ENCODE results near the gene HDAC9.

Gene HDAC9

DNA sequence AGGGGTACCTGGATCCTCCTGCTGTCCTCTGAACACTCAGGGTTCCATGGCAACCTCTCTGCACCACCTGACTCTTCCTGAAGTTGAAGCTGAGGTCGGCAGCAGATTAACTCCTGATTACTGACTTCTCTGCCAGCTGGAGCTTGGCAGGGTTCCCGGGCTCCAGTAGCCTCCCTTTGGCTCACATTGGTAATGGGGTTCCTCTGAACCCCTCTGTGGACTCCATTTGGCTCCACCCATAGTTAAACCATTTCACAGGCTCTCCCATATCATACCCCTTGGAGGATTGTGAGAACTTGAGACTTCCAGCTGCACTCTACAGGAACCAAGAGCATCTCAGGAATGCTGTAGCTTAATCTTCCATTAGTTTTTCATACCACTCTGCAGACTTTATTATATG, 292.5 kb downstream of the HDAC9 start:
- no peak for DNase-seq (ENCODE audit: low spot score)

DNA sequence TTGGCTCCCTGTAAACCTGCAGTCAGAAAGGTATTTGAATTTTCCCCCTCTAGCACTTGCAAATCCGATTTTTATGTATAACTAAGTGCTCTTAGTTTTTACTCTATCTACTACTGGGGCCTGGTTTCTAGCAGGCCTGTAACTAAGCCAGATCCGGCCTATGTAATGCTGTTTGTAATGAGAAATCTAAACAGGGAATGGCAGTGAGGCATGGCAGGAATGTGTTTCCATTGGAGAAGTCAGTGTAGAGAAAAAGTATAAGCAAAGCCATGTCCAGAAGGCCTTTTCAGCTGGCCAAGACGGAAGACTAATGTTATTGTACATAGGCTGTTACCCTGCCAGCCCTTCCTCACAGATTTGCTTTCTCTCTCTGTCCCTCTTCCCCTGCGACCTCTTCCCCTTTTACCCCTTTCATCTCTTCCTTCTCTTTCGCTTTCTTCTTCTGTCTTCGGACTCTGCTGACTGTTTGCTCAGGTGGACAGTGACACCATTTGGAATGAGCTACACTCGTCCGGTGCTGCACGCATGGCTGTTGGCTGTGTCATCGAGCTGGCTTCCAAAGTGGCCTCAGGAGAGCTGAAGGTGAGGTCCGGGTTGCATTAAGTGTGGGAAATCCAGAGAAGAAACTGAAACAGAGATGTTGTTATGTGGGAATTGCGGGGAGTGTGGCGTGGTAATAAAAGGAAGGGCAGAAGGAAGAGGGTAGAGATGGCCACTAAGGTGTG, 297.5 kb downstream of the HDAC9 start:
- DNase-seq (ENCODE audit: low spot score), result no peak

DNA sequence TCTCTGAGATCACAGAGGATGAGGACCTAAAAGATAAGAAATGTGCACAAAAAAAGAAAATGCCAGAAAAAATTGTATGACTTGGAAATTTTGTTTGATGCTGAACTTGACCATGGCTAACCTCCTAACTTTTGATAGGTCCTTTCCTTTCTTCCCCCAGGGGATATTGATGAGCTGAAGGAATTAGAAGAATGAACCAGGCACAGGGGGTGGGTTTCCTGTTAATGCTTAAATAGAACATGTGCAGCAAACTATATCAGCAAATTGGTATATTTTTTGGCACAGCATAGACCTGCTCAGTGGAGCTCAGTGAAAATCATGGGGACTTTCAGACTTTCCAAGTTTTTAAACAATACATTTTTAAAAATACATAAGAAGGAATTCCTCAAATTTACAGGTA, 300.7 kb downstream of the HDAC9 start:
- no peak for DNase-seq (ENCODE audit: low spot score)

DNA sequence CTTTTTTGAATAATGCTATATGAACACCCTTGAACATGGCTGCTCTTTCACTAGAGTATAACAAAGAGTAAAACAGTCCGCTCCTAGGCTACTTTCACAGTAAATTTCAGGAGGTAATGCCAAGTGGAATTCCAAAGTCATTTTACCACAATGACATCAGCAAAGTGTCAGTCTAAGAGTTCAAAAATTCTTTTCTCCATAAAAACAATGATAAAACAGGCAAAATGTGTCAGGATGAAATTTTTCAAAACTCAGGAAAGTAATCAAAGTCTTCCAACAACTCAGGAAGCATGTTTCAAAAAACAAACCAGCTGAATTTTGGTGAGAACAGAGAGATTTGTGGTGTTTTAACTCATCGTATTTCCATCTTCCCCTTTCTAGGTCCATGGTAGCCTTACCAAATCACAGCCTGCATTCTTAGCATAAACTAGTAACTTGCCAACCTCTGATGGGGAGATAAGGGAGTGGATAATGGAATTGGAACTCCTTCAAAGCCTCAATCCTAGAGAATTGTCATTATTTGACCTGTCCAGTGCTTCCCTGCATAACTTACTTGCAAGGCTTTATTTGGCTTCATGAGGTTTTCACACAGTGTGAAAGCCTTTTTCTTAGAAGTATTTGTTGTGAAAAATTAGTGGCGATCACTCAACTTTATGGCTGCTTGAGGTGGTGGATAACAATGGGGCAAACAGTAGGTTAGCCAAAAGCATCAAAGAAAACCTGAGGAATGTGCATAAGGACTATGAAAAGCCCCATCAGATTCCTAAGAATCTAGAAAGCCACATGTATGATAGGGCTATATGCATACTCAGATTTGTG, 302.7 kb downstream of the HDAC9 start:
- no peak for DNase-seq (ENCODE audit: low spot score)

DNA sequence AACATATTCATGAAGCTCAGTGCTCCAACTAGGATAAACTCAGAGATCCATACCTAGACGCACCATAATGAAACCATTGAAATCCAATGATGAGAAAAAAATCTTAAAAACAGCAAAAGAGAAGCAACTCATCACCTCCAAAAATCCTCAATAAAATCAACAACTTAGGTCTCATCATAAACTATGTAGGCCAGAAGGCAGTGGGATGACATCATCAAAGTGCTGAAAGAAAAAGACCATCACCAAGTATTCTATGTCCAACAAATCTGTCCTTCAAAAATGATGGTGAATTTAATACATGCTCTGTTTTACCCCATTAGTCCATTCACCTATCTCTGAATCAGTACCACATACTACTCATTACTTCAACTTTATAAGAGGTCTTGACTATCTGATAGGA, 304.4 kb downstream of the HDAC9 start:
- DNase-seq (ENCODE audit: low spot score), result no peak

DNA sequence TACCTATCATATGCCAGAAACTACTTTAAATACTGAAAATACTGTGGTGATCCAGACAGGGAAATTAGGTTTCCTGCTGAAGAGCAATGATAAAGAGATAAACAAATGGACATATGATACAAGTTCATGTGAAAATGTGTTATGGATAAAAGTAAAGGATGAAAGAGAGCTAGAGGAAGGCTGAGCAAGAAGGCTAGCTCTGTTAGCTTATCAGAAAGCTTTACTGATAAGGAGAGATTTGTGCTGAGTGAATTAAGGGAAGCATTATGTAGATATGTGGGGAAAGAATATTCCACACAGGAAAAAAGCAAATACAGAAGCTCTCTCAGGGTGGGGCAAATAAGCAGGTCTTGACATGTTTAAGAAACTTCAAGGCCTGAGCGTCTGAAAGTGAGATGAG, 308.4 kb downstream of the HDAC9 start:
- no peak for DNase-seq (ENCODE audit: low spot score)

DNA sequence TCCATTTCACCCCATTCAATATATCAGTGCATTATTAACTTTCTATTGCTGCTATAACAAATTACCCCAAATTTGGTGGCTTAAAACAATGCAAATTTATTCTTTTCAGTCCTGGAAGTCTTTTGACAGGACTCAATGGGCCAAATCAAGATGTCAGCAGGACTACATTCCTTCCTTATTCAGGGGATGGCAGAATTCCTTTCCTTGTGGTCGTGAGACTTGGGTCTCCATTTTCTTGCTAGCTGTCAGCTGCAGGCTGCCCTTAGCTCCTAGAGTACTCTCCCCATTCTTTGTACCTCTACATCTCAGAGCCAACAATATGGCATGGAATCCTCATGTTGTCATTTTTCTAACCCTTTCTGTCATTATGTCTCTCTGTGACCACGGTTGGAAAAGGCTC, 310.6 kb downstream of the HDAC9 start:
- DNase-seq (ENCODE audit: low spot score), result no peak

DNA sequence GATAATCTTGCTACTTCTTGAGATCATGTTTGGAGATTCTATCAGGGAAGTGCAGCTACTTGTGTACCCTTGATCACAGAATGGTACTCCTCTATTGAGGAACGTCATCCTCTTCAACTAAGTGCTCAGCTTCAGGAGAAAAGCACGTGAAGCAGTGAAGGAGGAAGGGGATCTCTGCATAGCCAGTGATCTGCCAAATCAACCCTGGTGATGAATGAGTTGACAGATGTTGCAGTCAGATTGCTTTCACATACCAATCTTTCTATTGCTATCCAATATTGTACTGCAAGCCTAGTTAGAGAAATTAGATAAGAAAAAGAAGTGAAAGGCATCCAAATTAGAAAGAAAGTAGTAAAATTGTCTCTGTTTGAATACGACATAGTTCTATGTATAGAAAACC, 312.5 kb downstream of the HDAC9 start:
- DNase-seq (ENCODE audit: low spot score), result no peak

DNA sequence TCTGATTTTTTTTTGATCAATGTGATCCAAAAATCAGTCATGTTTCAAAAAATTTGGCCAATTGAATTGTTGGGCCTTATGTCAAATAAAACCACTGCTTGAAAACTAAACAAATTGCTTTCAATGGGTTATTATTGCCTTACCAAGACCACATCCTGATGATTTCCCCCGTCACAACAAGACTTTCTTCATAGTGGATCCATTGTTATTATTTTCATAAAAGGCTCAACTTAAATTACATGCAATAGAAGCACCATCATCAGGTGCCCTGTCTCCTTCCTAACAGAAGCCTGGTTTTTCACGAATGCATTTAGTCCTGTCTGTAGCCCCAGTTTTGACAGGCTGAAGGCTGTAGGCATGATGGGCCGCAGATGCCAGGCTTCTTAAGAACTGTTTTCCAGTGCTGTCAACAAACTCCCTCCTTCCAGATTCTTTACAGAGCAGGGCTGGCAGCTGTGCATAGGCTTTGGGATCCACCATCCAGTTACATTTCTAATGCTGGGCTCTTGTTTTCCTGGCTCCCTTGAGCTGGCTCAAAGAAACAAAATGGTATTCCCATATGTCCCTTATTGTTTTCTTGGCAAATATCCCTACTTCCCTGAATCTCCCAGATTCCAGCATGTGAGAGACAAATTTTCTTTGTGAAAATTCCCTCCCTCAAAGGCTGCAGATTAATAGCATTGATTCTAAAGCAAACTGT, 319.9 kb downstream of the HDAC9 start:
- DNase-seq (ENCODE audit: low spot score), result no peak

DNA sequence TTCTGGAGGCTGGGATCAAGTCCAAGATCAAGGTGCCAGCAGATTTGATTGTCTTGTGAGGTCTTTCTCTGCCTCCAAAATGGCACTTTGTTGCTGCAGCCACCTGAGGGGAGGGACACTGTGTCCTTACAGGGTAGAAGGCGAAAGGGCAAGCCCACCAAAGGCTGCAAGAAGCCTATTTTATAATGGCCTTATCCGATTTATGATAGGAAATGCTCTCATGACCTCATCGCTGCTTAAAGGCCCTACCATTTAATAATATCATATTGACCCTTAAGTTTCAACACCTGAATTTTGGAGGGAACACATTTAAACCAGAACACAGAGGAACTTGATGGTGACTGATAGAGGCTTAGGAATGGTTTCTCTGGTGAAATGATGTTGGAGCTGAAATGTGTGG, 325.4 kb downstream of the HDAC9 start:
- no peak for DNase-seq (ENCODE audit: low spot score)

DNA sequence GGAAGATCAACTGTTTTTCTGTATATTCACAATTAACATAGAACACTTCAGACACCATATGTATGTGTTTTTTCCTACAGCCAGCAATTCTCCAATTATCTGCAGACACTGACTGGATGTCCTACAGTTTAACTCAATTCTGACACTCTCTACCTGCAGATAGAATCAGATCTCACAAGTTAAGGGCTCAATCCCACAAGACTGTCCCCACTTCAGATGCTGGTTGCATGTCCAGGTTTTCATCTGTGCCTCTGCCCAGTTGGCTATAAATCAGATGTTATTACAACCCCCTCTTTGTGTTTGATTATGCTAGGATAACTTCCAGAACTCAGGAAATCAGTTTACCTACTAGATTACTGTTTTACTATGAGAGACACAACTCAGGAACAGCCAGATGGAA, 326.0 kb downstream of the HDAC9 start:
- DNase-seq (ENCODE audit: low spot score), result no peak

DNA sequence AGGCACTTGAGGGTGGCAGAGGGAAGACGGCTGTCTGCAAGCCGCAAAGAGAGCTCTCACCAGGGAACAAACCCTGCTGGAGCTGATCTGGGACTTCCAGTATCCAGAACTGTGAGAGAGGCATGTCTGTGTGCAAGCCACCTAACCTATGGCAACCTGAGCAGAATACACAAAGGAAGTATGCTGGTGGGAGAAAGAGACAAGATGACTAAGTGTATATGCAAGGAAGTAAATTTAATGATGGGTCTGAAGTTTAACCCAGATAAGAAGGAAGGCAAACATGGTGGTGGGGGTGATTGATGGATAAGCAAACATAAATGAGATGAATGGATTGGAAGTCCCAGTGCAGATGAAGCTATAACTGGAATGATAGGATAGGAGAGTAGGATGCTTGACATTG, 328.6 kb downstream of the HDAC9 start:
- no peak for DNase-seq (ENCODE audit: low spot score)

DNA sequence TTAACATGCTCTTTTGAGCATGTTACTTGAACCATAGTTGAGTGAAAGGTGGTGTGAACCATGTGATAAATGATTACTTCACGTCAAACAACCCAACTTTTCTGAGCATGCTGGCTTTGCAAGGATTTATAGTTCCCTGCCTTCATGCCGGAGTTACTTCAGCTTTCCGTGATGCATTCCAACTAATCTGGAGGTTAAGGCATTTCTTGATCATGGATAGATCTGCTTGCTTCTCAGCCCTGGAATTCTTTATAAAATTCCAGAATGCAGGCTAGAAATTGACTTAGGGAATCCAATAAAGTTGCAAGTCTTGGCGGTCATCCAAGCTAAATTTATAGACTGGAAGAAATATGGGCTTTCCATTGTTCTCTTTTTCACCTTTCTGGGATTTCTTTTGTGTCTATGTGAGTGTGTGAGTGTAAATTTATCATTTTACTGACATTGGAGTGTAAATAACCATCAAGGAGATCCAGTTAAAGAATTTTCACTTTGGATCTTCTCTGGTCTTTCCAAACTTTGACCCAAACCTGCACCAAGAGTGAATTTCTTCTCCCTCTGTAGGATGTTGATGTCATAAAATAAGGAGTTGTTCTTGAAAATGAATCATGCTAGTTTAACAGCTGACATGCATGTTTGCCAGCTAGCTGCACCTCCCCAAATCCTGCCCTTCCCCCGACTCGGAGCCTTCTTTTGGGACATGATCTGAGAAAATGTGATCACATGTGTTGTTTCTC, 332.9 kb downstream of the HDAC9 start:
- no peak for DNase-seq (ENCODE audit: low spot score)

DNA sequence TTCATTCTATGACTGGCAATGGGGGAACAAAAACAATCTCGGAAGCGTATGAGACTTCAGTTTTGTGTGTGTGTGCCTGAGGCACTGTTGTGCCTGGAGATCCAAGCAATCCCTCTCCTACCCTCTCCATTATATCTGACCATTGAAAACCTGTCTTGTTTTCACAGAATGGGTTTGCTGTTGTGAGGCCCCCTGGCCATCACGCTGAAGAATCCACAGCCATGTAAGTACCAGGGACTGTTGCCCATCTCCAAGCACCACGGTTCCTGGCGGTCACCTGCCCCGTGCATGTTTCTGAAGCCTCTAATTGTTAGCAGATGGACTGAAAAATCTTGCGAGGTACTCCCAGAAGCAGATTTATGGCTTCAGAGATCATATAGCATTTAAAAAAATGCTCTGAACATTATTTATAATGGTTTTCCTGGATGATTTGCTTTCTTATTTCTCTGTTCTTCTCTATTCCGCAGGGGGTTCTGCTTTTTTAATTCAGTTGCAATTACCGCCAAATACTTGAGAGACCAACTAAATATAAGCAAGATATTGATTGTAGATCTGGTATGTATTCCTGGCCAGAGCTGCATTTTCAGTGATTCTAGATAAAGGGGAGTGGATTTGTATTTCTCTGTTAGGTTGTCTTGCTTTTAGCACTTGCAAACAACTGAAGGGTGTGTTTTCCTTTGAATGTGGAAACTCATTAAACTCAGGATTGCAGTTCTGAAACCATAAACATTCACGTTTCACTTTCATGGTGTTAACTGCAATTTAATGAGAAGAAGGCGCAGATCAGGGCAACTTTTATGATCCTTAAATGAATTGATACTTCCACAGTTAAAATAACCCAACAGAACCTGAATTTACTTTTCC, 333.7 kb downstream of the HDAC9 start:
- no peak for DNase-seq (ENCODE audit: low spot score)

DNA sequence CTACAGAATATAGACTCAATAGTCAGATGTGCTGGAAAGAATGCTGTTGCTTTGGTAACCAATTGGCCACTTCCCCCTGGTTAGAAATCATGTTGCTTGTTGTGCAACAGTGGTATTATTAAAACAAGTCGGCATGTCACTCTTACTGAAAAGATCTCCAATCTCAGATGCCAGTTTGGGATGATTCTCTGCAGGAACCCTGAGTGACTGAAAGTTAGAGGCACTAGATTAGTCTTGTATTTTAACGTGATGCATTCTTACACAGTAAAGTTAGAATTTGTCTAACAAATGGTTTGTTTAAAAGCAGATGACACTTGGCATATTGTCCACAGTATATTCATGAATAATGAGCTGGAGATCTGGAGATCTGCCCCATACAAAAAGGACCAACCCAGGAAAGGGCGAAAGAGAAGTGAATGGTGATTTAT, 334.3 kb downstream of the HDAC9 start:
- no peak for DNase-seq (ENCODE audit: low spot score)

DNA sequence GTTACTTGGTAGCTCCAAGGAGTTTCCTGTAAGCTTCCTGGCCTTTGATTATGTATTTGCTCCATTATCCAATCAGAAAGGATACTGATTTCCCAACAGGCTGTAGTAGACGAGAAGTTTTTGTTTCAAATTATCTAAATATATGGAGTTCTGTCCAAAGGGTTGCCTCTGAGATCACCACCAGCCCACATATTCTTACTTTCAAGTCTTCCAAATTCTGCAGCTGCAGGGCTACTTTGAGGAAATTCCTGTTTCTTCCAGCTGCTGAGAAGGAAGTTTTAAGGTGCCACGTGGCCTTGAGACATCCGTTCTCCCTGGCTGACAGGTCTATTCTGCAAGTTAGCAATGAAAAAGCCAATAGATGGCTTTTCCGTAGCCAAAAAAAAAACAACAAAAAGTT, 335.9 kb downstream of the HDAC9 start:
- DNase-seq (ENCODE audit: low spot score), result no peak

DNA sequence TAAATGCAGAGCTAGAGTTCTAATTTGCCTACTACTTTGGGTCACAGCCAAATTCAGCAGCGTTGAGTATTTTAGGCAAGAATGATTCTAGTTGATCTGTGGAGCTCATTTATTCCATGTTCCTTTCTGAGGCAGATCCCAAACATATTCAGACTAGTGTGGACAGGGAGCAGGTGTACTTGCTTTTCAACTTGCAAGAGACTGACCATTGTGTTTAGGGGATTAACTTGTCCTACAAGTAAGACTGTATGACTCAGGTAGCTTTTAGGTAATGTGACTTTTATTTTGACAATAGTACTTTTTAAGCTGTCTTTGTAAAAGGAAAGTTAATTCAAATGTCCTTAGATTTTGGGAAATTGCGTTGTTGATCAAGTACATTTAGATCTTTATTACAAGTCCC, 336.4 kb downstream of the HDAC9 start:
- no peak for DNase-seq (ENCODE audit: low spot score)

DNA sequence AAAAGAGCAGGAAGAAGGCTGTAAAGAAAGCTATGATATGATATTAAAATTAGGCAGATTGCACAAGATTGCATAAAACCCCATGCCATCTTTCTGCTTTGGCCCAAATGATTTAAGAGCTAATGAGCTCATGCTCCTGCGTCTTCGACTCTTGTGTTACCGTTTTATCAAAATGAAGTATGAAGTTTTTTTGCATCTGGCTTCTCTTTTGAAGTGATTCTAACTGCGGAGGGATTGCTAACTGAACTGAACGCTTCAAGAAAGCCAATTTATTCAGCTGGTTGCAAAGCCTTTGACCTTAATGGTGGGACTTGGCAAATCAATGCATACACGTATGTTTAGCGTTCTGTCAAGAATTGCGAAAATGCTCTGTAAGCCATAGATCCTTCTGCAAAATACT, 339.0 kb downstream of the HDAC9 start:
- no peak for DNase-seq (ENCODE audit: low spot score)

DNA sequence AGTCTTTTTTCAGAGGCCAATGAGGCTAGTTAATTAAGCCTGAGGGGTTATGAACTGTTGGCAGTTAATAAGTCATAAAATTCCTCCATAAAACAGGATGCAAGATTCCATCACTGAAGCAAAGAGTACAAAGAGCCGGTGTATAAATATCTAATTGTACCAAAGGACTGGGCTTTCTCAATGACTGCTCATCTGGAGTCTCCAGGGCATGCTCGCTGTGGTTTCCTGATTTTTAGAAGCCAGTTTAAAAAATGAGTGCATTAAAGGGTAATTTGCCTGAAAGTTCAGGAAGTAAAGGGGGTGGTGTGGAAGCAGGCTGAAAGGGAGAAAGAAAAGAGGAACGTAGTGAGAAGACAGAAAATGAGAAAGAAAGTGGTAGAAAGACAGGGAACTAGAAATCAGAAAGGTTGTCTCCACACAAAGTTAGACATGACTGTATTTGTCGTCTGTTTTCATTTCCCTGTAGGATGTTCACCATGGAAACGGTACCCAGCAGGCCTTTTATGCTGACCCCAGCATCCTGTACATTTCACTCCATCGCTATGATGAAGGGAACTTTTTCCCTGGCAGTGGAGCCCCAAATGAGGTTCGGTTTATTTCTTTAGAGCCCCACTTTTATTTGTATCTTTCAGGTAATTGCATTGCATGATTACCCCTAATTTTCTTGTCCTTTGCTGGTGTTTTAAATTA, 339.6 kb downstream of the HDAC9 start:
- no peak for DNase-seq (ENCODE audit: low spot score)

DNA sequence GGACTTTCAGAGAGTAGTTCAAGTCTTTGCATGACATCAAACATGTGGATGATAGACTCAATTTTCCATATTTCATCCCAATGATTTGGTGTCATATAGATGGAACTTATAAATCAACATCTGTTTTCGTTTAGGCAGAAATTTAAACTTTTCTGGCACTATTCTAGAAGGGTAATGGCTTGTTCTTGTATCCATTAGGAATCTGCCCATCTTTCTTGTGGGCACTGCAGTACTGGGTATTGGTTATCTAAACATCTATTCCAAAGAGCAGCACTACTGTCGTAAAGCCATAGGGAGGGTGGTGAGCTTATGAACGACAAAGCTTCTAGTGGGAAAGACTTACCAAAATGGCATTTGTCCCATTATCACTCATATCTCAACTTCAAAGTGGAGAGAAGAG, 348.4 kb downstream of the HDAC9 start:
- no peak for DNase-seq (ENCODE audit: low spot score)

DNA sequence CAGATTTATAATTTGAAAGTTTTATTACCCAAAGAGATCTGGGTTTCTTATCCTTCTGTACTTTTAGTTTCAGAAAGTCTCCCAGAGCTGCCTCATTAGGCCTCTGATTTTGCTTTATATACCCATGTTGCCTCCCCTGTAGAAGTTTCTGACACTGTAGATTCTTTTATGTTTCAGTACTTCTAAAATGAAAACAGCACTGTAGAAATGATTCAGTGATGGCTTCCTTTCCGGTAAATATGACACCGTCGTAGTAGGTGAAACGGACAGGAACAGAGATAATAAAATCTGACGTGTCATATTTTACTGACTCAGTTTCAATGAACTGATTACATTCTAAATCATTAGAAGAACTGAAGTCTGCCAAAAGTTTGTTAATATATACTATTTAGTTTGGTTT, 349.2 kb downstream of the HDAC9 start:
- DNase-seq (ENCODE audit: low spot score), result no peak

Data from SW480 (cell line).